ENCODE results near the gene AMPH. TPM values are rescaled to one million over a fixed set of nuclear protein-coding genes. Genes with fewer than 3 reads are reported as not detected.
A peak's percentile ranks its signal among the peaks of the same experiment; 100 is the strongest.
"Not testable (repeated sequence)": the region's sequence is repeated elsewhere in the genome, so short reads cannot be mapped to it uniquely, and the experiment has no call there.

Gene AMPH
- polyA plus RNA-seq, 1 donor: 20.0 TPM

DNA sequence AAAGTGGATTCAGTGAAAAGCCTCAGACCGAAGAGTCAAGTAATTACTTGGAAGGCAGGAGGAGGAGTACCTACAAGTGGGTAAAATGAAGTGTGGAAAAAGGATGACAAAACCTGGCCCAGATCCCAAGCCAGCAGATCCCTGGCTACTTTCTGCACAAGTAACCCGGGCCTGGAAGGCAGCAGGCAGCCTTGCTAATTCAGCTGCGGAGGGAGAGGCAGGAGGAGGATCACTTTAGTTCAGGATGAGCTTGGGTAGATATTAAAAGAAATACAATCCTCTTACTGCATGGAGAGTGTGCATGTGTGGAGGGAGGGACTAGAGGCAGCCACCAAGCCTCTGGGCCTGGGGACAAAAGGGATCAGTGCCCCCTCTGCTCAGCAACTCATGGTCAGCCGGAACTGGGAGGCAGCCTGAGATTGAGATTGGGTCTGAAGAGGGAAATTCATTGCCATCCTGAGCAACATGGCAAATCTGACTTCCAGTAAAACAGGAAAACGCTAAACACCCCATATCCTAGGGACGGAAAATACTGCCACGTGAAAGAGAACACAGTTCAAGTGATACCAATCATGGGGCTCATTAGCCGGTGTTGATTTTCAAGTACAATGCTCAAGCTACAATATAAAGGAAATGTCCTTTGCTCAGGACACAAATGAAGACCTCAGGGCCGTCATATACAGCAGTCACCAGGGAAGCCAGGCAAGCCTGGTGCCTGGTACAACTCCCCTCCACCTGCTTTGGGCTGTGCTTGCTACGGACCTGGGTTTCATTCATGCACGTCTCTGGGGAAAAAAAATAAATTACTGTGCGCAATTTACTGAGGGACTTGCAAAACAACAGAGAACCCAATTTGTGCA, 1.3 kb downstream of the AMPH start:
- DNase-seq: no peak

DNA sequence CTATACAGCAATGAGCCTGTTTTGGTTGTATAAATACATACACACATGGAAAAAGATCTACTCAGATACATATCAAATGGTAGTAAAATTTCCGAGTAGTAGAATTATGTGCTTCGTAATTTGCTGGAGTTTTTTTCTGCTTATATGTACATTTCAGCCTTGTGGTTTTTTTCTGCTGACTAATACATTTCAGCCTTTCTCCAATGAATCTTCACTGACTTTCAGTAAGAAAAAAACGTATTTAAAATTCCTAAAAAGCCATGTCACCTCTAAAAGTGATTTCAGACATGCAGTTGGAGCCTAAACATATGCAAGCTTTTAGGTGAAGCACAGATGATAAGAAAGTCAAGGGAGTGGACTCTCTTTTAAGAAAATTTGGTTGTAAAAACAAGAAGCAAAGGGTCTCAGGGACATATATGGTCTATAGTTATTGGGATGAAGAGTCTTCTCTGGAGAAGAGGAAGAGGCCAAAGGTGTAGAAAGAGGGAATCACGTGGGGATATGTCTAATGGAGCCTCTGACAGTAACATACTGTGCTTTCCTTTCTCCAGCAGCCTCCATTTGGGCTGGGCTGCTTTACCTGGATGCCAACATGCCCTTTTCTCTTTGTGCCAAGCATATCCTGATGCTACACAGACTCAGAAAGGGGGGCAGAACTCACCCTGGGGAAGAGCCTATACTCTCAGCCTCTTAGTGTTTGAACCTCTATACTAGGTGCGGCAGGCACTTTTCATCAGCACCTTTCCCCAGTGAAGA, 2.4 kb downstream of the AMPH start:
- no peak for DNase-seq

DNA sequence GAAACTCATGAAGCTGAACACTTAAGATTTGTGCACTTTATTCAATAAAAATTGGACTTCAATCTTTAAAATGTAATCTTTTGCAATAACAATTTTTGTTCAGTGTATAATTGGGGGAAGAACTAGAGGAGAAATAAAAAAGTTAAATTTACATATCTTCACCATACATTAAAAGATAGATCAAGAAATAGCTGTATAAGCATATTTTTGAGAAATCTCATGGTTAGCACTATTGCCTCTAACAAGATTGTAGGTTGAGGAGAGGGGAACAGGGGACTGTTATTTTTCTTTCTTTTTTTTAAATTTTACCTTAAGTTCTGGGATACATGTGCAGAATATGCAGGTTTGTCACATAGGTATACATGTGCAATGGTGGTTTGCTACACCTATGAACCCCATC, 5.3 kb downstream of the AMPH start:
- DNase-seq: no peak

DNA sequence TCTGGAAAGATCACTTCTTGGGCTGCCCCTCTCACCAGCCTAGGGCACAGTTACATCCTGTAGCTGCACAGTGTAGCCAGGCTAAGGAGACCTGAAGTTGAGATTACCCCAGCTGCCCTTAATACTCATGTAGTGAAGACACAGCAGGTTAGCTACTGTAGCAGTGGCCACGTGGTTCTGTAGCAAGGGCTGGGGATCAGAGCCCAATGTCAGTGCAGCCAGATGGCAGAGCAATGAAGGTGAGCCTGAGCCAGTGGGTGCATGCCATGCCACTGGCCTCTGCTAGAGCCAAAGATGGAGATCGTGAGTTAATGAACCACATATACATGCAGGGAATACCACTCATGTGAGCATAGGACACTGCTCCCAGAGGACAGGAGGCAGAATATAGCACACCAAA, 15.5 kb downstream of the AMPH start:
- DNase-seq: no peak

DNA sequence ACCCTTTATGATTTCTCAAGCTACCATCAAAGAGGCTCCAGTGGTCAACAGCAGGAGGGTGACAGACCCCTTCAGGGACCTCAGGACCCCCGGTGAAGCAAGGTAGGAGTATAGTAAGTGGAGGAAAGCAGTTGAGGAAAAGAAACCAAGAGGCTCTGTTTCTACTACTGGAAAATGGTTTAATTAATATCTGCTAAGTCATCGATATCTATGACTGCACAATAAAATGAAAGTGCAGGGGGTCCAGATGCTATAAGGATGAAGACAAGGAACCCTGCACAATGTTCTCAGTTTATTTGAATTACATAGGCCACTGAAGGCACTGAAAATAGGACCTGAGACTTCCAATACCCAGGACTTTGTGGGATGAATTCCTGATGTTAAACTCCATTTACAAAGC, 23.7 kb downstream of the AMPH start:
- DNase-seq: no peak

DNA sequence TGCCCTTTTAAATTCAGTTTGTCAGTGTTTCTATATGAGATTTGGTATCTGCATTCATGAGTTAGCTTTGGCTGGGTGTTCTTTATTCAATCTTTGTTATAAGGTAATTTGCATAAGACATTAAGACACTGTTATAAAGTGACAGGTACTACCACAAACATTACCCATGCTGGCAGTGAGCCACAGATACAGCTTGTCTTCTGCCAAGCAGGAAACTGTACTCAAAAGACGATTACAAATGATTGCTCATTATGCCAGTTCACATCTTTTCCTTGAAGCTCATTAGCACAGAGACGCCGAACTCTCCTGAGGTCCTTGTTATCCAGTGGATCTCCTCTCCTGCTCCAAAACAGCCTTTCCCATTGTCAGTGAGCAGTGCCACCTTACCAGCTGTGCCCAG, 30.4 kb downstream of the AMPH start:
- no peak for DNase-seq

DNA sequence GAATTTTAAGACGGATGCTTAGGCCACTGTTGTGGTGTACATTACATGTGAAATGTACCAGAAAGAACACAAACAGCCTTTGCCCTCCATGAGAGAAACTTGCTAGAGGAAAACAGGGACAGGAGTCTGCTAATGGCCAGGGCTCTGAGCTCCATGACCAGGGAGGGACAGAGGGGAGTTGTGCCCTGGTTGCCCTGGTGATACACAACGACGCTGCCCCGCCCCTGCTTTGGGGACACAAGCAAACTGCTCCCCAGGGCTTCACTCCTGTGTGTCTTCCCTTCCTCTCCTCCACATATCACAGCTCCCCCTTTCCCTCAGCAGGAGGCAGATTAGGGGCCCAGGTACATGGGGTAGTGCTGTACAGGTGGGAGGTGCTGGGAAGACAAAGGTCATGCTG, 36.2 kb downstream of the AMPH start:
- DNase-seq: peak; percentile 8

DNA sequence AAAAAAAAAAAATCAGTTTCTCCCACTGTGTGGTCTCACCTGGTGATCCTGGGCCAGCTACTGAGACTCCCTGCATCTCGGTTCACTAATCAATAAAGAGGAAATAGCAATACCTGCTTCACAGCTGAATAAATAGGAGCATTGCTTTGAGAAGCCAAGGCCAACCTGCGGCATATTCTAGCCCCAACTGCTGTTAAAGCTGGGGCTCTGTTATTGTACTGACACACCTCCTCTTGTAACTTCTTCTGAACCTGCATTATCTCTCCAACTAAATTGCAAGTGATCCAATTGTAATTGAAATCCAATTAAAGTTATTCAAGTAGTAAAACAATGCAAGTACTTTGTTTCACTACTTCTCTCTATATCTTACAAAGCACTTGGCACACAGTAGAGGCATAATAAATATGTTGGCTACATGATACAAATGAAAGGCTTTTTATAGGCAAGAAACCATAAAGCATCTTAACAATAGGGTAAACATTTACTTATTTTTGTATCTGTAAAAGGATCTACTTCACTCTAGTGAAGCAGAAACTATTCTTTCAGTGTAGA, 38.4 kb downstream of the AMPH start:
- no peak for DNase-seq

DNA sequence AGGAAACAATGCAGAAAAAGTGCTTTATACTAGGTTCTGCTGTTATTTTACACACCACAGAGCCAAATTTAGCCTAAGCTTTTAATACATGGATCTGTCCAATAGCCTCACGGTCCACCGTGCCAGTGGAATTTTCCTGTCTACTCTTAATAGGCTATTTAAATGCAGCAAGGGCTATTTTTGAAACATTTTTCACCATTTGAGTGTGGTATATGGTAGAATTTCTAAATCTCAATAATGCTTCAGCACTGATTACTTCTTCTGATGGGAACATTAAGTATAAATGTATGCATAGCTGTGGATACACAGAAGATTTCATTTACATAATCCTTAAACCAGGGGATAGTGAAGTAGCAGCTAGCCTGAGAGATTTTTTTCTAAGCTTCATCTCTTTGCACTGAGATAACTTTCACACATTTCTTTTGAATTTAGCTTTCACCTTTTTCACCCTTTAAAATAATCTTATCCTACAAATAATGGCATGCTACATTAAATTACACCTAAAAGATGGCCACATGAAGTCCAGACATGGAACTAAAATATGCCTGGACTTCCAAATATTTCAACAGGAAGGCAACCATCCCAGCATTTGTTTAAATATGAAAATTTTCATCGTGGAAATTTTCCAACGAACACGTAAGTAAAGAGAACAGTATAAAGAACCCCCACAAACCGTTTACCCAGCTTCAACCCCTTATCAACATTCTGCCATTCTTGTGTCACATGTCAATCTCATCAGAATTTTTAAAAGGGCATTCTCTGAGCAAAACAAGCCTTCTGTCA, 45.4 kb downstream of the AMPH start:
- DNase-seq: no peak

DNA sequence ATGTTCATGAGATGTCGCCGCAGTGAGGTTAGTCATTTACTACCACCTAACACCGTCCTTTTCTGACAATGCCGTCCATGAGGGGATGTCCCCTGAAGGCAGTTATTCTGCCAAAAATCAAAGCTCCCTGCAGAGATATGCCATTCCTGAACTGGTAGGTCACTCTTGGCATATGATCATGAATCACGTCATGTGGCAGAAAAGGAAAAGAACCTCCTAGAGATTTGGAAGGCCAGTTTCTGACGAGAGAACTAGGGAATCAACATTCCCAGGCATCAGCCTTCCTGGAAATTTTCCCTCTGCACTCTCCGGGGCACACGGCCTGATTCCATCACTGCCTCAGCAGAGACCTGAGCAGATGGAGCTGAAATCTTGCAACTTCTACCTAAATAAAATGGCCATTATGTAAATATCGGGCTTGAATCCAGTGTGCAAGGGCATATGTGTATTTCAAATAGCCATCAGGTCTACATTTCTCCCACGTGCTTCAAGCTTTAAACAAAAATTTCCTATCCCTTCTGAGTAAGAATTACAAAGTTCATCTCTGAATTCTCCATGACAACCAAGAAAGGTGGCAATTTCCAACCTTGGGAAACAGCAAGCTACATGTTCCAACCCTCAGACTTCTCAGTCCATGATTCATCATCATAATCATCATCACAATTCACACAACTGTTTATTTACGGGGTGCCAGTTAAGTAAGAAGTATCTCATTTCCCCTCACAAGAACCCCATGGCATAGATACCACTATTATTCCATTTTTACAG, 46.5 kb downstream of the AMPH start:
- no peak for DNase-seq

DNA sequence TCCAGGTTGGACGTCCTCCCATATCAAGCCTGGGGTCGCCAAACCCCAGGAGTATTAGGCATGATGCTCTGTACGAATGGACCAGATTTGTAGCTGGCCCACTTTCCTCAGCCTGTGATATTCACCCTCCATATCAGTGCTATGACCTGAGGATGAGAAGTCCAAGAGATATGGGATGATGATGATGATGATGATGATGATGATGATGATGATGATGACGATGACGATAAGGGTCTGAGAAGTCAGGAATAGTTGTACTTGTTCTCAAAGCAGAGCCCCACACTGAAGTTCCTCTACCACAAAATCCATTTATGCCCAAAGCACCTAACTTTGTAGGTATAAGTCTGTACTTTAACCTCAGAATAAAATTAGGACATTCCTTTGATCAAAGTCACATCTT, 50.7 kb downstream of the AMPH start:
- DNase-seq: no peak

DNA sequence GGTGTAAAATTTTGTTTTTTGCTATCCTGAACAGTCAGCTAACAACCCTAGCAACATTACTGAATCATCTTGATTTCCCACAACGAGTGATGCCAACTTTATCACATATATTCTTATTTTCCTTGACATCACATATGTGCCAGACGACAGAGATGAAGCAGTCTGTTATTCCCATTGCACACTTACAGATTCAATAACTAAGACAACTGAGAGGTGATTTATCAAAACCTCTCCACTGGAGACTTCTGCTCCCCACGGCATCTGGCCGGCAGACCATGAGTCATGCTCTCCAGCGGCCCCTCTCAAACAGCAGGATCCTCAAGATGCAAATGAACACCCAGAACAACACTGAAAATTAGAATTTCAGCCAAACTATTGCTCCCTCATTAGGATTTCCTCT, 57.1 kb downstream of the AMPH start:
- DNase-seq: no peak

DNA sequence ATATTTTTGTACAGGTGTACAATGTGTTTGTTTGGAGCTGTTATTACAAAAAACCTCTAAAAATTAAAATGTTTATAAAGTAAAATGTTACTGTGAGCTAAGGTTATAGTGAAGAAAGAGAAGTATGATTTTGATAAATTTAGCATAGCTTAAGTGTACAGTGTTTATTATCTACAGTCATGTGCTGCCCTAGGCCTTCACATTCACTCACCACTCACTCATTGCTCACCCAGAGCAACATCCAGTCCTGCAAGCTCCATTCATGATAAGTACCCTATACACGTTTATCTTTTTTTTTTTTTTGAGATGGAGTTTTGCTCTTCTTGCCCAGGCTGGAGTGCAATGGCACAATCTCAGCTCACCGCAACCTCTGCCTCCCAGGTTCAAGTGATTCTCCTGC, 59.6 kb downstream of the AMPH start:
- DNase-seq: not testable (repeated sequence)

DNA sequence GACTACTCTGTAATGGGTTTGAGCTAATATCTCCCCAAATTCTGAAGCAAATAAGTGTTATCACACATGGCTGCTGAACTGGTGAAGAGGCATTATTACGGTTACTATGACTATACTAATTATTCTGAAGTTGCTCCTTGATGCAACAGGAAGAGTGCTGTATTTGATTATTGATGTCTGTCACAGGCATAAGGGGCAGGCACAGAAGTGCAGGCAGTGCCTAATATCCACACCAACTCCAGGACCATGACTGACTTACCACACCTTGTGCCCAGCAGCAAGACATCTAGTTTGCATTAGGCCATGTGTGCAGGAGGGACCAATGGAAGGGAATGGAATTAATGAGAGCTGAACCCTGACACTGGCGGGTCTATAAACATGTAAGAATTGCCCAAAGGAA, 62.7 kb downstream of the AMPH start:
- DNase-seq: no peak

DNA sequence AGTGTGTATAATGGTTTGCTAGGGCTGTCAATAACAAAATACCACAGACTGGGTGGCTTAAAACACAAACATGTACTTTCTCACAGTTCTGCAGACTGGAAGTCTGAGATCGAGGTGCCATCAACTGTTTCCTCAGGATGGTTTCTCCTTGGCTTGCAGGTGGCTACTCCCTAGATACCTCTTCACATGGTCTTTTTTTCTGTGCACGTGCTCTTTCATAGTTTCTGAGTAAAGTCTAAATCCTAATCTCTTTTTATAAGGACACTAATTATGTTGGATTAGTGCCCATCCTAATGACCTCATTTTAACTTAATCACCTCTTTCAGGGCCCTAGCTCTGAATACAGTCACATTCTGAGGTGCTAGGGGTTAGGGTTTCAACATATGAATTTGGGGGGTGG, 65.9 kb downstream of the AMPH start:
- DNase-seq: no peak

DNA sequence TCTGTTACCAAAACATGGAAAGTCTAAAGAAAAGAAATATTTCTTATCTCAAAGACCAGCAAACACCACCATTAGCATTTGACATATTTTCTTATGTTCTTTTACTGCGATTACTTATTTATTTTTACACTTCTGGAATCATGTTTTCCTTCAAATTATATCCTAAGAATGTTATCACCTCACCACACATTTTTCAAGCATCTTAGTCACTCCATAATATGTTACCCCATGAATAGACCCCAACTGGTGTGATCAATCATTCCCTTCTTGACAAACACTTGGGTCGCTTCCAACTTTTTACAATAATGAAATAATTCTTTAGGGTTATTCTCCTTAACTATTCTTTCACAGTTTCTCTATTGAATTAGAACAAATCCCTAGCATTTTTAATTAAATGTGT, 67.4 kb downstream of the AMPH start:
- no peak for DNase-seq

DNA sequence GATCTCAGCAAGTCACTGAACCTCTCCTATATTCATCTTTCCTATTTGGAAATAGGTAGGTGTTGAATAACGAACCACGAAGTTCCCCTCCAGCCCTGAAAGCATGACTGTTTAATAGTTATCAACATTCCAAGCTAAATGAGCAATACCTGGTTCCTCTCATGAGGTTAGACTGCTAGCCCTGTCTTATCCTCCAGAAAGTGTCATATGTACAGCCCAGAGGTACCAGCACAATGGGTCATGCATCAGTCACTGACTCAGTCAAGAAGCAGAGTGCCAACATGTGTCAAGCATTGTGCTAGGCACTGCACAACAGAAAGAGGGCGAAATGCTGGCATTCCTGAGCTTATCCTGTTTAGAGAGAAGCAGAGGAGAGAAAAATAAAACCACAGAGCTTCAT, 70.0 kb downstream of the AMPH start:
- DNase-seq: no peak

DNA sequence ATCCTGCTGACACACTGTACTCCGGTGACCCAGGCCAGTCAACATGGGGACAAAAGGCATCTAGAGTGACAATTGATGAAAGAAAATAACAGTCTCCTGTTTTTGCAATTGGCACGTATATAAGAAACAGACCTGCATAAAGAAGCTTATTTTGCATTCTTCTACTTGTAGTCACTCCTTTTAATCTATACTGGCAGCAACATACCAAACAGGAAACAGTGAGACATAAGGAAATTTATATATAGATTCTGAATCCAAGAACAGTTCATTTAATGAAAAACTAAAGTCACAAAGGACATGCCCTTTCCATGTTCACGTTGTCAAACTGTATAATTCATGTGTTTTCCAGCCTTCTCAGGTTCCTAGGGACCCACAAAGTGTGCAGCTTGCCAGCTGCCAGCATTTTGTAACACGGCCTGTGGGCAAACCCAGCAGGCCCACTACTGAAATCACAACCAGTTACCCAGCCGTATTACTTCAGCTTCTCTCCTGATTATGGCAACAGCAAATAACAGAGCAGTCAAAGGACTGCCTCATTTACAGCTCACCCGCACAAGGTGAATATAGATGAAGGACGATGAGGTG, 72.3 kb downstream of the AMPH start:
- DNase-seq: peak; percentile 12

DNA sequence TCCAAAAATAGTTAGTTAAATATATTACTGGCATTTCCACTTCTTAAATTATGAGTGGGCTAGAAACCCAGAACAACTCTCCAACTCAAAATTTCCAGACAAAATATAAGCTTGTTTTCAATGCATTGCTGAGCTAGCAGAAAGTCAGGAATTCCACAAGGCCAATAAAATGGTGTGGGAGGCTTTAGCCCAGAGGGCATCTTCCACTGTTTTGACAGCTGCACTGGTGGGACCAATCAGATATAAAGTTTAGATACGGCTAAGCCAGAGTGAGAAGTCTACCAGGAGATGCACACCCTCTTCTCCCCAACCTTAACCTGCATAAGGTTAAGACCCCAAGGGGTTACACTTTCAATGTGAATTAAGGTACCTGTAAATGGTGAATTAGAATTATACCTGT, 76.6 kb downstream of the AMPH start:
- DNase-seq: no peak

DNA sequence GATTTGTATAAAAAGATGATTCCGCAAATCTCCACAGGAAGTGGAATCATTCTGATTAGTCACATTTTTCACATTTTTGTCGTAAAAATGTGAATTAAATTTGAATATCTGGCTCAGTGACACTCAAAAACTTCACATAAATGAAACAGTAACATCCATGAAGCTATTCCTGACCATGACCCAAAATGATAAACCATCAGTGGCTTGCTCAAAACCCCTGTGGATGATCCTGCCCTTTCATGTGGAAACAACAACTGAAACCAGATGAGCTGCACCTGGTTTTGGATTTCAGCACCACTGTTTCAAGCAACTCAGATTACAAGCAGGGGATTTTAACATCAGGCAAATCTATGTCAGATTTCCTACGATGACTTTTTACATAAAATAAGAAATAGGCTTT, 80.3 kb downstream of the AMPH start:
- peak; percentile 4 for DNase-seq

DNA sequence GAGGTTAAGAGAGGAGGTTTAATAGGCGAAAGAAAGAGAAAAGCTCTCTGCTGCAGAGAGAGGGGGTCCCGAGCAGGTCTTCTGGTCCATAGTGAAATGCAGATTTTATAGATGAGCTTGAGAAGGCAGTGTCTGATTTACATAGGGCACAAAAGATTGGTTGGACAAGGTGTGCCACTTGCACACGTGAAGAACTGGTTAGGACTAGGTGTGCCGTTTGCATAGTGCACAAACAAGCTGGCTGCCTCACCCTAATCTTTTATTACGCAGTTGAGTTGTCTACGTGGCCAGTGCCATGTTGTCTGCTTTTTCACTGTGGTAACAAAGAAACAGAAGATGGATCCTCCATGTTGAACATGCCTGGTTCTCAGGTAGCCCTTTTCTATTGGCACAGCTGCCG, 82.6 kb downstream of the AMPH start:
- DNase-seq: no peak
